T-helper 2 cell treated with Interferon-gamma antibody and Interleukin-4, amounts not matched to agents 5 μg/mL and 100 μg/mL, for 36 hours (primary cell): Measurements from ENCODE around the gene TTN.

Source experiments
- DNase-seq: peaks from one replicate; pipeline ENCODE4 v3.0.0; 2021; ENCODE audit warnings: low spot score
- H3K27ac Mint-ChIP-seq: one replicate; pipeline ENCODE4 v1.8.0; 2021; ENCODE audit warnings: mild to moderate bottlenecking, mixed read lengths
- H3K27me3 Mint-ChIP-seq: one replicate; pipeline ENCODE4 v1.8.0; 2021; ENCODE audit warnings: low read depth, mixed read lengths
- H3K36me3 Mint-ChIP-seq: one replicate; pipeline ENCODE4 v1.8.0; 2021; ENCODE audit warnings: low read depth, mixed read lengths
- H3K4me1 Mint-ChIP-seq: one replicate; pipeline ENCODE4 v1.8.0; 2021; ENCODE audit warnings: low read depth, mixed read lengths
- H3K4me3 Mint-ChIP-seq: one replicate; pipeline ENCODE4 v1.8.0; 2022; ENCODE audit warnings: mild to moderate bottlenecking, moderate library complexity, mixed read lengths
- H3K9me3 Mint-ChIP-seq: one replicate; pipeline ENCODE4 v1.8.0; 2021; ENCODE audit warnings: mixed read lengths

The TTN gene

DNA sequence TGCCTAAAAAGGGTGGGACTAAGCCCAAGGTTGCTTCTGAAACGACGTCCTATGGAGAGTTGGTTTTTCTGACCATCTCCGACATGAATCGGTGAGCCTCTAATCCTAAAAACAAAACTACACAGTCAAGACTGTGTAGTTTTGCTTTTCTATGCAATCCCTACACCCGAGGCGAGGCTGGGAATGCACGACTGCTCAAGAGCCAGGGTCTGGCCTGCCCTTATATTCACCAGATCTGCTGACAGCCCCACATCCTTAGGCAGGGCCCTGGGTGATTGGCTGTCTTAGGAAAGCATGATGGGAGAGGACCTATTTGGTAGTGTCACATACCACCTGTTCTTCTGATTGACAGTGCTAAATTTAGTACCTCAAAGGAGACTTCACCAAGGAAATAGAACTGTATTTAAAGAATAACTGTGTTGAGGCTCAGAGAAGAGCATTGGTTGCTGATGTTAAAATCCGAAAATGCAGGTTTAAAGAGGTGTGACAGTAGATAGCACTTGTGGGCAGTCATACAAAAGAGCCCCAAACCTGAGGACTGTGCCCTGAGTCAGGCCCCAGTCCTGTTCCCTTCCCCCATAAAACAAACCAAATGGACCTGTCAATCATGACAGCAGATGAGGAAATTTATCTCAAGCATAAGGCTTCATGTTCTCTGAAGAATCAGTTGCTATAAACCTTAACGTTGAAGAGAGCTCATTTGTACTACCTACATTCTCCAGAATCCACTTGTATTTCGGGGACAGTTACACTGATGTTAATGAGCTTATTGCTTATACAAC is at the start of gene TTN:
Gene TTN, minus strand, starts transcription at position 197 of the 782 bp plus-strand sequence. CDS start 2,781 bp downstream, outside the sequence.
- Mint-ChIP-seq H3K27me3 (no peaks in the 10 kb centered on the region), H3K36me3 (no peaks in the 10 kb centered on the region), H3K4me3 (no peak within 1 kb of the TSS), H3K4me1 (no peaks in the 10 kb centered on the region), H3K27ac (no peak within 1 kb of the TSS), H3K9me3 (no peaks in the 10 kb centered on the region)
- DNase-seq = no peak

DNA sequence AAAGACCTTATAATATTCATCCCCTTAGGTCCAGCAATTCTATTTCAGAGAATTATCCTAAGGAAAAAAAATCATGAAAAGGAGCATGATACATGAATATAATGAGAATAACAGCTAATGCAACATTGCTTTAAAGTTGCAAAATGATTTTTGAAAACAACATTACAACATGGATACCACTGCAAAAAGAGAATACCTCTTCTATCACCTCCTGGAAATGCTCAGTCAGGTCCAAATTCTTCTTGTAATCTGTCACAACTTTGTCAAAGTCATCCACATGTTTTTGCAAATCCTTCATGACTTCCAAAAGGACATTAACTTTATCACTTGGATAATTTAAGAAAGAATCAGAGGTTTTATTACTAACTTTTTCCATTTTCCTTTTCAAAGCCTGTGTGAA is 47.9 kb upstream of the TTN start:
- Mint-ChIP-seq H3K27ac (no peak overlapping the region), H3K27me3 (no peaks in the 10 kb centered on the region), H3K4me3 (no peak overlapping the region), H3K9me3 (no peaks in the 10 kb centered on the region), H3K36me3 (no peaks in the 10 kb centered on the region), H3K4me1 (no peaks in the 10 kb centered on the region)
- DNase-seq = no peak

- no peak overlapping the region for H3K4me3 Mint-ChIP-seq
- no peaks in the 10 kb centered on the region for H3K9me3 Mint-ChIP-seq
- H3K27ac Mint-ChIP-seq = no peak overlapping the region
- no peaks in the 10 kb centered on the region for H3K27me3 Mint-ChIP-seq
- H3K4me1 Mint-ChIP-seq = no peaks in the 10 kb centered on the region
- DNase-seq = no peak
- H3K36me3 Mint-ChIP-seq = peaks cover 5% of the 10 kb centered on the region
Measured at GRCh38 chr2:178848335-178848734, 41.1 kb upstream of the TTN start.

GRCh38 chr2:178846458-178846802 is 39.2 kb upstream of the TTN start:
- Mint-ChIP-seq H3K36me3 (peaks cover 5% of the 10 kb centered on the region), H3K4me1 (no peaks in the 10 kb centered on the region), H3K4me3 (no peak overlapping the region), H3K27me3 (no peaks in the 10 kb centered on the region), H3K9me3 (no peaks in the 10 kb centered on the region), H3K27ac (no peak overlapping the region)
- no peak for DNase-seq

DNA sequence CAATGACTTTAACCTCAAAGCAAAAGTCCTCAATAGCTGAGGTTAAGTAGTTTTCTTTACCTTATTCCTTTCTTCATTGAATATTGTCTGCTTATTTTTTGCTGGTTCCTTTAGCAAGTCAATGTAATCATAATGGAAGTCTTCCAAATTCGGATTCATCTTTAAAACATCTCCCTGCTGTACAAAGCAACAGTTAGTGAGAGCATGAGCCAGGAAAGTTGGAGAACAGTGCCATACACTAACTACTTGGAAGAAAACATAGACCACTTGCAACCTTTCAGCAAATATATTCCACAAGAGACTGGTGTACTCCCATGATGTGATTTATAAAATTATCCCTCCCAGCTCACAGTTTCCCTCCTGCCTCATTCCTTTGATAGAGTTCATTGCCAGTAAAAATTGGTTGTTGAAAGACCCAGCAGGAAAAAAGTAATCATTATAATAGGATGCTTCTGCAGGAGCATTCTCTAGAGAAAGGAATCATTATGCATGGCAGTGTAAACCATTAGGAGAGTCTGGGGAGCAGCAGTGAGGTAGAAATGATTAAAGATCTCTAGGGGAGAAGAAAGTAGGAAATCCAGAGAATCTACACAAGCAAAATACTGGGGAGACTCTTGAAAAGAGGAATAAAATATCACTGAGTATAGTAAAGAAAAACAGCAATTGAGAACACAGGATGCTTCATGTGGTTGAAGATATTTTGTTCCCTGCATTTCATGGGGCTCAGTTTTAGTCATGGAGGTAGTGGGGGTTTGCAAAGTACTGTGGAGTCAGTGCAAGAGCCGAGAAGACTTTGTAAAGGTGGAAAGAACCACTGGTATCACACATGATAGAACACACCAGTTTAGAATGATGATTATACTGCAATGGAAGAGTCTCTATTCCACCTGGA is 38.6 kb upstream of the TTN start:
- H3K4me1 Mint-ChIP-seq = no peaks in the 10 kb centered on the region
- H3K27me3 Mint-ChIP-seq = no peaks in the 10 kb centered on the region
- no peak overlapping the region for H3K27ac Mint-ChIP-seq
- H3K4me3 Mint-ChIP-seq = no peak overlapping the region
- H3K36me3 Mint-ChIP-seq = peaks cover 5% of the 10 kb centered on the region
- H3K9me3 Mint-ChIP-seq = no peaks in the 10 kb centered on the region
- no peak for DNase-seq

GRCh38 chr2:178844701-178845100 is 37.5 kb upstream of the TTN start:
- no peaks in the 10 kb centered on the region for H3K4me1 Mint-ChIP-seq
- no peaks in the 10 kb centered on the region for H3K27me3 Mint-ChIP-seq
- peaks cover 9% of the 10 kb centered on the region for H3K36me3 Mint-ChIP-seq
- H3K9me3 Mint-ChIP-seq = no peaks in the 10 kb centered on the region
- no peak for DNase-seq
- no peak overlapping the region for H3K27ac Mint-ChIP-seq
- no peak overlapping the region for H3K4me3 Mint-ChIP-seq

DNA sequence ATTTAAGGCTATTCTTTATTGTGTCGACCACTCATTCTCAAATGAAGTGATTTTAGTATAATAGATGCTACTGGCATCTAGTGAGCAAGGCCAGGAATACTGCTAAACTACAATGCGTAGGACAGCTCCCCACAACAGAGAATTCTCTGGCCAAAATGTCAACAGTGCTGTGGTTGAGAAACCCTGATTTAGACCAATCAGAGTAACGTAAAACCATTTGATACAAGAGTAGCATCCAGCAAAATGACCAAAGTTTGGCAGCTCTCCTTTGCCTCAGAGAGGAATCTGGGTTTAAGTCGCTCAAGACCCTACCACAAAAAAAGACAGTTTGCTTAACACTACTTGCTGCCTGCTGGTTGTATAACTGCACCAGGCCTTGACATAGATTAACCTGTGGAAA is 37.0 kb upstream of the TTN start:
- Mint-ChIP-seq H3K9me3 (no peaks in the 10 kb centered on the region), H3K4me1 (no peaks in the 10 kb centered on the region), H3K27ac (no peak overlapping the region), H3K36me3 (peaks cover 9% of the 10 kb centered on the region), H3K4me3 (no peak overlapping the region), H3K27me3 (no peaks in the 10 kb centered on the region)
- no peak for DNase-seq

DNA sequence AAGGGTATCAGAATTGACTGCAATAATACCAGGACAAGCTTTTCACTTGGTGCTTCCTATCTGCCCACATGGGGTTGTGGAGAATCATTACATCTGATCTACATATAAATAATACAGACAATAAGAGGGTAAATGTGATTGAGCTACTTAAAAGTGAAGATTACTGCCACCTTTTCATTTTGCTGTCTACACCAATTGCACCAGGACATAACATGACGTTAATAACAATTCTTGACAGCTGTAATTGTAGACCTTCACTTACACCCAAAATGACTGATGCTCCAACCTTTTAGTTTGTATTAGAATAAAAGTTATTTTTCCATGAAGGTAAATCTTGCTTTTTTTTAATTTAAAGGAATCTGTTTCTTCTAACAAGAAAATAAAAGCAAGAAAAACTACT is 36.5 kb upstream of the TTN start:
- Mint-ChIP-seq H3K4me1 (no peaks in the 10 kb centered on the region), H3K9me3 (no peaks in the 10 kb centered on the region), H3K27ac (no peak overlapping the region), H3K27me3 (no peaks in the 10 kb centered on the region), H3K36me3 (peaks cover 9% of the 10 kb centered on the region), H3K4me3 (no peak overlapping the region)
- no peak for DNase-seq

GRCh38 chr2:178836807-178837206 is 29.6 kb upstream of the TTN start:
- Mint-ChIP-seq H3K36me3 (peaks cover 6% of the 10 kb centered on the region), H3K4me3 (no peak overlapping the region), H3K27ac (no peak overlapping the region), H3K4me1 (no peaks in the 10 kb centered on the region), H3K9me3 (no peaks in the 10 kb centered on the region), H3K27me3 (no peaks in the 10 kb centered on the region)
- DNase-seq = no peak

DNA sequence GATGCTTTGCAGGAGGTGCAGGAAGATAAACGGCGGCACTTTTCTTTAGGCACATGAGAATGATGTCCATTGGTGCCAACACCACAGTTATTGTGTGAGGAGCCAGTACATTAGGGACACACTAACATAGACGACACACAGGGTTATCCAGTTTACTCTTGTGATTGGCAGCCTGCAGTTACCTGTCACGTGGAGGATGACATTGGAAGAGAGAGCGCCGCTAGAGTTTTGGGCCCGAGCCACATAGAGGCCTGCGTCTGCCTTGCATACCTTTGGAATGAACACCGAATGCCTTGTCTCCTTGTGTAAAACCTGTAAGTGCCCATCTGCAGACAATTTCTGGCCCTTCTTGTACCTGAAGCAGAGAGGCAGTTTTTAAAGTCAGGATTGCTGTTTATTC is 26.9 kb upstream of the TTN start:
- Mint-ChIP-seq H3K9me3 (no peaks in the 10 kb centered on the region), H3K27ac (no peak overlapping the region), H3K4me3 (no peak overlapping the region), H3K36me3 (peaks cover 7% of the 10 kb centered on the region), H3K4me1 (peaks cover 2% of the 10 kb centered on the region), H3K27me3 (no peaks in the 10 kb centered on the region)
- DNase-seq = no peak

DNA sequence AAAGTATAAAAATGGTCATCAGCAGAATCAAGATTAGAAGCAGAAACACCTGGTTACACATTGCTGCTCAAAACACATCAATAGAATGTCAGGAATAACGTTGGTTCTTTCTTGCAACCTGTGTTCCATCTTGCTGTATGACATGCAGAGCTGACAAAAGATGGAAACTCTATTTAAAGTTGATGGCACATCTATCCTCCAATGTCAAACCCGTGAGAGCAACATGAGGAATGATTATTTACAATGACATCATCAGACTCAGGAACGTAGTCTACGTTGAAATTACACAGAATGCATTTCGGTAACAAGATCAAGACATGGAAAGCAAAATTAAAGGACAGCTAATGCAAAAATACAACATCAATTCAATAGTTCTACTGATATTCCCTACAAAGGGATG is 26.2 kb upstream of the TTN start:
- H3K36me3 Mint-ChIP-seq = peaks cover 9% of the 10 kb centered on the region
- H3K9me3 Mint-ChIP-seq = no peaks in the 10 kb centered on the region
- no peak for DNase-seq
- H3K27ac Mint-ChIP-seq = no peak overlapping the region
- peaks cover 4% of the 10 kb centered on the region for H3K4me1 Mint-ChIP-seq
- no peak overlapping the region for H3K4me3 Mint-ChIP-seq
- no peaks in the 10 kb centered on the region for H3K27me3 Mint-ChIP-seq

DNA sequence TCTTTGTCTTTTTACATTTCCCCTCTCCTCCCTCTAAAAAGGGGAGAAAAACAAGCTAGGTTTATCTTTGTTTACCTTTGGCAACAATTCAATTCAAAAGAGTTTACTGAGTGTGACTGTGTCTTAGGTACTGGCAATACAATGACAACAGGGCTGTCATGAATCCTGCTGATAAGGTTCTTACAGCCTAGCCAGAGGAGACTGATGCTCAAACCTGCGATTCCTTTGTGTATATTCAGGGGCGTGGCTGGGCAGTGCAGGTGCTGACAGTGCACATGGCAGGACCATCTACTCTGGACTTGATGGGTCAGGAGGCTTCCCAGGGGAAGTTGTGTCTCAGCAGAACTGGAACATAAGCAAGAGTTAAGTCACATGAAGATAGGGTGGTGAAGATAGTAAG is 23.2 kb upstream of the TTN start:
- Mint-ChIP-seq H3K9me3 (no peaks in the 10 kb centered on the region), H3K36me3 (peaks cover 10% of the 10 kb centered on the region), H3K27ac (no peak overlapping the region), H3K4me3 (no peak overlapping the region), H3K4me1 (peaks cover 4% of the 10 kb centered on the region), H3K27me3 (no peaks in the 10 kb centered on the region)
- DNase-seq = no peak

DNA sequence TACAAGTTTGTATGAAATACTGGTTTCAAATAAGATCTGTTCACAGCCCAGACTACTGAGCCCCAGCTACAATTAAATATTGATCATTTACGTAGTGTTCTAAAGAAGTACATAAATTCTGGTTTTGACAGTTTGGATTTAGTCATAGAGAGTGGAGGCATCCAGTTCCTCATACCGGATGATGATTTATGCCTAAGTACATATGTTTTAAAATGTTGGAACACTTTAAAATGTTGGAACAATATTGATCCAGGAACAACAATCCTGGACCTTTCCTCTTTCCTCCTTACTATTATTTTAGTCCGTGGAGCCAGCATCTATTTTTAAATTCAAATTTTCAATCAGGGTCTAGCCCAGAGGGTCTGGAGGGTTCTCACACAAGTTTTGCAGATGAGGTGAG is 22.8 kb upstream of the TTN start:
- no peak for DNase-seq
- H3K27ac Mint-ChIP-seq = no peak overlapping the region
- no peak overlapping the region for H3K4me3 Mint-ChIP-seq
- peaks cover 4% of the 10 kb centered on the region for H3K4me1 Mint-ChIP-seq
- no peaks in the 10 kb centered on the region for H3K27me3 Mint-ChIP-seq
- no peaks in the 10 kb centered on the region for H3K9me3 Mint-ChIP-seq
- H3K36me3 Mint-ChIP-seq = peaks cover 10% of the 10 kb centered on the region

DNA sequence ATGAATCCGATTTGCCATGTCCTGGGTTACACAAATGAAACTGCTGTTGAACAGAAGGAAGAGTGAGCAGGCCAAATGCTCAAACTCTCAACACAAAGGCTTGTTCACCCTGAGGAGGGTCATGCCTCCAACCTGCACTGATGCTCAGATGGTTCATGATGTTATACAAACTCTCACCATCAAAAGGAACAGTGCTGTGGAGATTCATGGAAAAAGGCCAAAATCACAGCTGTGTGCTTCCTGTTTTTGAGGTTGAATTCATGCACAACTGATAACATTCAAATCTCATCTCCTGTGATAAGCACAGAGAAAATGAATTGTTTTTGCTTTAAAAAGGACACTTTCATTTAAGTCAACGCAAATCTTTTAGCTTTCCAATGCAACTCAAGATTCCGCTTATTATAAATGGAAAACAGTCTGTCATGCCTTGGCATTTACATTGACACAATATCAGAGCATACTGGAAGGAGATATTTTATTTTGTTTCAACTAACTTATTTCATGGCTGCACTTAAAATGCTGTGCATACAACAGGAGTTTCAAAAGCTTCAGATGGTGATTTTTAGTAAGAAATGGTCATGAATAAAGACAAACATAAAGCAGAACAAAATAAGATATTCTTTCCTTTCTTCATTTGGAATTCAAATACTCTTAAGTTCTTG is 22.2 kb upstream of the TTN start:
- Mint-ChIP-seq H3K9me3 (no peaks in the 10 kb centered on the region), H3K27me3 (no peaks in the 10 kb centered on the region), H3K4me3 (no peak overlapping the region), H3K4me1 (peaks cover 4% of the 10 kb centered on the region), H3K36me3 (peaks cover 10% of the 10 kb centered on the region), H3K27ac (no peak overlapping the region)
- DNase-seq = no peak
